GM10266 (cell line): ENCODE data around the gene PTH1R.

ENCODE experiments used
- DNase-seq: peaks from one replicate; pipeline ENCODE4 v3.0.0; 2012; ENCODE audit errors: extremely low spot score
- CTCF ChIP-seq: IDR thresholded peaks from 2 replicates; pipeline ENCODE4 v1.5.1; 2012; ENCODE audit warnings: mild to moderate bottlenecking, low read depth; ENCODE audit not compliant: control insufficient read depth, insufficient read depth; ENCODE audit errors: missing control alignments

Gene PTH1R

GRCh38 chr3:46884427-46884826 is 6.9 kb downstream of the PTH1R start:
- DNase-seq: no peak
- TF ChIP-seq CTCF: no peak

- no peak for TF ChIP-seq CTCF
- no peak for DNase-seq
These were observed 7.4 kb downstream of the PTH1R start for GRCh38 chr3:46884929-46885328.

GRCh38 chr3:46885612-46886011 is 8.1 kb downstream of the PTH1R start:
- TF ChIP-seq CTCF: no peak
- no peak for DNase-seq

- DNase-seq: no peak
- no peak for TF ChIP-seq CTCF
These were observed 10.5 kb downstream of the PTH1R start for GRCh38 chr3:46887980-46888494.

DNA sequence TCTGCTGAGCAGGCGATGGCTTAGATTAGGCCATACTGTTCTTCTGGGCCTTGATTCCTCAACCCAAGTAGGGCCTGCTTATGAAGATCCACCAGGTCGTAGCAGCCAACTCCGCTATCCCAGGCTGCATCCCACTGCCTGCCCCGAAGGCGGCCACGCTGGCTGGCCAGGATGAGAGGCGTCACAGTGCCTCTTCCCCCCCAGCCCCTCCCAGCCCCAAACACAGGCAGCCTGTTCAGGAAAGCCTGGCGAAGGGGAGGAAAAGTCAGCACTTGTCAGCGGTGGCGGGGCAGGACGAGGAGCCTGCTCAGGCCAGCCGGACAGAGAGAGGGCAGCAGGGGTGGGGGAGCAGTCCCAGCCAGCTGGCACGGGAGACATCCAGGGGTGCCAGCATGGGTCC is 11.2 kb downstream of the PTH1R start:
- TF ChIP-seq CTCF: no peak
- no peak for DNase-seq

DNA sequence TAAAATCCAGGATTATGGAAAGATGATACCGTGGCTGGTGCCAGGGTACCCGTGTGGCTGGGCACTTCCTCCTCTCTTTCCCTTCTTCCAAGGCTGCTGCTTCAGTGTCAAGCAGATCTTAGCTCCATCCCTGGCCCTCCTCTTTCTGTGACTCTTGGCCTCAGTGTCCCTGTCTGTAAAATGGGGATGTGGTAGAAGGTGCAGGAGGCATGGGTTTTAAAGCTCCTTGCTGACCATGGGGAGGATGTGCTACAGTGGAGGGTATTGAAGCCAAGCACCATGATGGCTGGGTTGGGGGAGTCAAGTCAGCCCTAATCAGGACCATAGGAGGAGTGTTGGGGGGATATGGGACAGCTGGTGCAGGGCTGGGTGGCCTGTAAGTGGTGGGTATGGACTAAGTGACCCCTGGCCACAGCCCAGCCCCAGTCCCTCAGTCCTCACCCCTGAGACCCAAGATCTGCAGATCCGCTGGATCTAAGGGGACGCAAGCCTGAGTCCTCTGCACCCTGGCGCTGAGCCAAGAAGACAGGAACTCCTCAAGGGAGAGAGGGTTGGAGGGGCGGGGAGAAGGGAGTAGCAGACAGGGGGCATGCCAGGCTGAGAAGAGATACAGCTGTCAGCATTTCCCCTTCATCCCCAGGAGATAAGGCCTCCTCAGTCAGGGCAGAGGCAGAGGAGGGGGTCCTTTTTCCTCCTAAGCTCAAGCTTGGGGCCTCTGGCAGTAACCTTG is 12.0 kb downstream of the PTH1R start:
- no peak for TF ChIP-seq CTCF
- DNase-seq: no peak

DNA sequence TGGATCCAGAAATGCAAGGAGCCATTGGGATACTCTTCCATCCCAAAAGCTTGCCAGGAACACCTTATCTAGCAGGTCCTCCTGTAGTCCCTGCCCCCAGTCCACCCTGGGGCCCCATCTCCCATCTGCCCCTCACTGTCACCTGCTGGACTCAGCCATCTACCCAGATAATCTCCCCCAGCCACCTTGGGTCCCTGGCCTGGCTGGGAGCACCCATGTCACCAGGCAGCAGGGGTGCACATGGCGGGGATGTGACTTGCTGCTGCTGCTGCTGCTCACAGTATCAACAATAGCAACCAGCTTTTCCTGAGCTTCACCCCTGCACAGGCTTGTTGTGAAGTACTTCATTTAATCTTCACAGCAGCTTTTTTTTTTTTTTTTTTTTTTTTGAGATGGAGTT is 12.6 kb downstream of the PTH1R start:
- no peak for TF ChIP-seq CTCF
- DNase-seq: no peak
